Suprapubic skin (tissue), 4 donors: ENCODE measurements around the gene CTNNA3. TPM values are rescaled to one million over a fixed set of nuclear protein-coding genes. Genes with fewer than 3 reads are reported as not detected.

ENCODE experiments used
- DNase-seq, 2 donors: peaks; one replicate each; pipeline ENCODE4 v3.0.0-alpha.2; 2019; ENCODE audit warnings: low spot score in 2 of 2
- H3K27ac ChIP-seq: fragments of 200-600 bp; sonication (generic); one replicate; pipeline ENCODE4 v1.5.1; 2019
- H3K27me3 ChIP-seq: fragments of 200-600 bp; sonication (generic); one replicate; pipeline ENCODE4 v1.5.1; 2019
- H3K36me3 ChIP-seq: fragments of 200-600 bp; sonication (generic); one replicate; pipeline ENCODE4 v1.5.1; 2019
- H3K4me1 ChIP-seq: fragments of 200-600 bp; sonication (generic); one replicate; pipeline ENCODE4 v1.5.1; 2019
- H3K4me3 ChIP-seq: fragments of 200-600 bp; sonication (generic); one replicate; pipeline ENCODE4 v1.5.1; 2019; ENCODE audit warnings: mild to moderate bottlenecking
- H3K9me3 ChIP-seq: fragments of 200-600 bp; sonication (generic); one replicate; pipeline ENCODE4 v1.5.1; 2019
- EP300 ChIP-seq: sonication (generic); formaldehyde crosslinking; IDR thresholded peaks from one replicate; pipeline ENCODE4 v1.6.1; 2017; ENCODE audit warnings: antibody characterized with exemption
- POLR2A ChIP-seq, 2 donors: fragments of 450-650 bp; IDR thresholded peaks; one replicate each; pipeline ENCODE4 v1.6.1; 2017; ENCODE audit warnings: antibody characterized with exemption in 2 of 2, mild to moderate bottlenecking in 2 of 2, moderate library complexity in 2 of 2
- POLR2AphosphoS5 ChIP-seq, 3 donors: sonication (generic); formaldehyde crosslinking; IDR thresholded peaks; one replicate each; pipeline ENCODE4 v1.6.1; 2017; ENCODE audit warnings: antibody characterized with exemption in 3 of 3
- WGBS: methylation state at CpG from one replicate; pipeline ENCODE4 v1.1.5; 2018; 5-methylcytosine and 5-hydroxymethylcytosine counted together
- total RNA-seq, 4 donors: library from RNA; depleted of rRNA; stranded (reverse); fragments of >200 nt; gene quantifications; one replicate each; pipeline ENCODE4 v1.1.0, GENCODE V29; 2016
- TF ChIP-seq, protein P1 (sequence below), 2 donors: fragments of 200-600 bp in 1 of 2; fragments of 450-650 bp in 1 of 2; sonication (generic) in 1 of 2; IDR thresholded peaks; one replicate each; pipeline ENCODE4 v1.5.1; 2016 to 2019; ENCODE audit warnings: antibody characterized with exemption in 2 of 2, mild to moderate bottlenecking in 1 of 2, moderate library complexity in 1 of 2

Gene CTNNA3
- total RNA-seq, 4 donors from 2014 or later = 0.08 to 0.29 (median 0.21) TPM

DNA sequence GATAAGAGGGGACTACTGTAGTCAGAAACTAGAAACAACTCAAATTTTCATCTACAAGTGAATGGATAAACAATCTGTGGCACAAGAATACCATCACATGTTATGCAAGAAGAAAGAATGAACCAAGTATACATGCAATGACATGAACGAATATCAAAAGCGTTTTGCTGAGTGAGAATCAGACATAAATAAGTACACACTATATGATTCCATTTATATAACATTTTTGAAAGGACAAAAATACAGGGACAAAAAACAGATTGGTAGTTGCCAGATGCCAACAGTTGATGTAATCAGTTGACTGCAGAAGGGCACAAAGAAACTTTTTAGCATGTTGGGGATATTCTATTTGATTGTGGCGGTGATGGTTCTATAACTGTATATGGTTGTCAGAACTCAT lies 33.6 kb downstream of the CTNNA3 start:
- no peaks in the 10 kb centered on the region for H3K9me3 ChIP-seq
- H3K4me1 ChIP-seq = no peaks in the 10 kb centered on the region
- H3K4me3 ChIP-seq = no peak overlapping the region
- no peak for TF ChIP-seq POLR2A (IDR thresholded peaks at IDR 0.05)
- no peak for TF ChIP-seq EP300
- TF ChIP-seq, protein P1, sequence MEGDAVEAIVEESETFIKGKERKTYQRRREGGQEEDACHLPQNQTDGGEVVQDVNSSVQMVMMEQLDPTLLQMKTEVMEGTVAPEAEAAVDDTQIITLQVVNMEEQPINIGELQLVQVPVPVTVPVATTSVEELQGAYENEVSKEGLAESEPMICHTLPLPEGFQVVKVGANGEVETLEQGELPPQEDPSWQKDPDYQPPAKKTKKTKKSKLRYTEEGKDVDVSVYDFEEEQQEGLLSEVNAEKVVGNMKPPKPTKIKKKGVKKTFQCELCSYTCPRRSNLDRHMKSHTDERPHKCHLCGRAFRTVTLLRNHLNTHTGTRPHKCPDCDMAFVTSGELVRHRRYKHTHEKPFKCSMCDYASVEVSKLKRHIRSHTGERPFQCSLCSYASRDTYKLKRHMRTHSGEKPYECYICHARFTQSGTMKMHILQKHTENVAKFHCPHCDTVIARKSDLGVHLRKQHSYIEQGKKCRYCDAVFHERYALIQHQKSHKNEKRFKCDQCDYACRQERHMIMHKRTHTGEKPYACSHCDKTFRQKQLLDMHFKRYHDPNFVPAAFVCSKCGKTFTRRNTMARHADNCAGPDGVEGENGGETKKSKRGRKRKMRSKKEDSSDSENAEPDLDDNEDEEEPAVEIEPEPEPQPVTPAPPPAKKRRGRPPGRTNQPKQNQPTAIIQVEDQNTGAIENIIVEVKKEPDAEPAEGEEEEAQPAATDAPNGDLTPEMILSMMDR (IDR thresholded peaks at IDR 0.05) = no peak
- TF ChIP-seq POLR2AphosphoS5 (IDR thresholded peaks at IDR 0.05) = no peak
- WGBS = 68% methylated on average over 3 of the region's 3 CpGs
- no peaks in the 10 kb centered on the region for H3K27me3 ChIP-seq
- DNase-seq = no peak
- no peak overlapping the region for H3K27ac ChIP-seq
- no peaks in the 10 kb centered on the region for H3K36me3 ChIP-seq

DNA sequence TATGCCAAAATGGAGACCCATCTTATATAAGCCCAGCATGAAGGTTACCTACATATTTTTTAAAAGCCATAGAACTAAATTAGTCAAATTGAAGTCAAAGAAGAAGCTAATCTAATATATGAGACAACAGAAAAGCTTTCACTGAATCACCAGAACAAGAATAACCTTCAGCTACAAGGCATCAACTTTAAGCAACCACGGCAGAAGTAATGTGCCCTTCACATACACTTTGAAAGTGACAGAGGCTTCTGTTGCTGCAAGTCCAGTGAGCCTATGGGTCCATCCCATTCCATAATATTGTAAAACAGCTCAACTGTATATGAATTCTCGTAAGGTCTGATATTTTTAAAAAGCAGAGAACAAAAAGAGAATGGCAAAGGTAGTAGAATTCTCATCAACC lies 36.5 kb downstream of the CTNNA3 start:
- Histone ChIP-seq H3K4me3 (no peak overlapping the region), H3K27ac (no peak overlapping the region), H3K36me3 (no peaks in the 10 kb centered on the region), H3K27me3 (no peaks in the 10 kb centered on the region), H3K9me3 (no peaks in the 10 kb centered on the region), H3K4me1 (no peaks in the 10 kb centered on the region)
- 74% methylated on average over 2 of the region's 2 CpGs for WGBS
- DNase-seq = no peak
- TF ChIP-seq, protein P1 (IDR thresholded peaks at IDR 0.05) = no peak
- TF ChIP-seq POLR2A (IDR thresholded peaks at IDR 0.05) (no peak), EP300 (no peak), POLR2AphosphoS5 (IDR thresholded peaks at IDR 0.05) (no peak)

GRCh38 chr10:67657775-67658174 lies 38.2 kb downstream of the CTNNA3 start:
- Histone ChIP-seq H3K27ac (no peak overlapping the region), H3K36me3 (no peaks in the 10 kb centered on the region), H3K4me3 (no peak overlapping the region), H3K4me1 (no peaks in the 10 kb centered on the region), H3K9me3 (no peaks in the 10 kb centered on the region), H3K27me3 (no peaks in the 10 kb centered on the region)
- TF ChIP-seq, protein P1 (IDR thresholded peaks at IDR 0.05) = no peak
- TF ChIP-seq EP300 (no peak), POLR2AphosphoS5 (IDR thresholded peaks at IDR 0.05) (no peak), POLR2A (IDR thresholded peaks at IDR 0.05) (no peak)
- WGBS = 72% methylated on average over 4 of the region's 4 CpGs
- DNase-seq = no peak

DNA sequence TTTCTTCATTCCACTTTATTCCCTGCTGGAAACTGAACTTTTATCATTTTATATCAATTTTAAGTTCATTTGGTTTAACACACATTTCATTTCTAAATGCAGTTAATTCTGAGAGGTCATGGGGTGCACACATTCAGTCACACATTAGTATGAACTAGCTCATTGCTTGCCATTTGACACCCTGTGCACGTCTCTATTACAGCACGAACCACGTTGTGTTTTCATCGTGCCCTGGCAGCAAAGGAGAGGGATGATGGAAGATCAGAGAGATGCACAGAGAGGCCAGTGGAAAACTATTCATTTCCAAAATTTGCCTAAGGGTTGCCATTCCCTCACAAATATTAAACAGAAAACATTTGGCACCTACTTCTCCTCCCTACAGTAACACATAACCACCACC lies 45.4 kb downstream of the CTNNA3 start:
- WGBS = 66% methylated on average over 4 of the region's 4 CpGs
- no peaks in the 10 kb centered on the region for H3K4me1 ChIP-seq
- H3K9me3 ChIP-seq = no peaks in the 10 kb centered on the region
- DNase-seq = no peak
- no peak overlapping the region for H3K4me3 ChIP-seq
- no peaks in the 10 kb centered on the region for H3K27me3 ChIP-seq
- H3K27ac ChIP-seq = no peak overlapping the region
- TF ChIP-seq, protein P1 (IDR thresholded peaks at IDR 0.05) = no peak
- TF ChIP-seq POLR2AphosphoS5 (IDR thresholded peaks at IDR 0.05) (no peak), POLR2A (IDR thresholded peaks at IDR 0.05) (no peak), EP300 (no peak)
- no peaks in the 10 kb centered on the region for H3K36me3 ChIP-seq

DNA sequence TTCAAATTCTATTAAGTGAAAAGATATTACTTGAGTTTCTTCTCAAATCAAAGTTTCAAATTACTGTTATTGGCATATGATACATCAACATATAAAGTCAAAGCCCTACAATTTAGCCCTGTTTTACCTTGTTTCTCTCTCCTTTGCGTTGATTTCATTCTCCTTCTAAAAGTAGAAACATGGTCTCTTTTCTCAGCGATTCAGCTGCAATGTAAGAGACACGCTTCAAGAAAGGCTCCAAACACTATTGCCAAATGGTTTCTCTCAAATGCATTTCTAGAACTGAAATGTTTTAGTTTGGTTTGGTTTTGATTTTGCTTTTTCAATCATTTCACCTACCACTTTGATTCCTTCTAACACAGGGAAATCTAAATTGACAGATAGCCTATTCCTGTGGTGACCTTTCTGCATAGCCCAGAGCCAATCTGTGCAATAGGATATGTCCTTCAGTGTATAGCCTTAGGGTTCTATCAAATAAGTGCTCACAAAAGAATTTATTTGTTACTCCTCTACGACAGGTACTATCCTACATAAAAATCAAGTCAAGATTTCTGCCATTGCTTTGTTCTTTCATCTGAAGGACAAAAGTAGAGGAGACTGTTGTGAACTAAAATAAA lies 47.3 kb downstream of the CTNNA3 start:
- no peaks in the 10 kb centered on the region for H3K9me3 ChIP-seq
- TF ChIP-seq EP300 = no peak
- TF ChIP-seq, protein P1 (IDR thresholded peaks at IDR 0.05) = no peak
- no peak for TF ChIP-seq POLR2A (IDR thresholded peaks at IDR 0.05)
- no peak for TF ChIP-seq POLR2AphosphoS5 (IDR thresholded peaks at IDR 0.05)
- no peak overlapping the region for H3K27ac ChIP-seq
- no peaks in the 10 kb centered on the region for H3K4me1 ChIP-seq
- no peak for DNase-seq
- H3K36me3 ChIP-seq = no peaks in the 10 kb centered on the region
- H3K4me3 ChIP-seq = no peak overlapping the region
- H3K27me3 ChIP-seq = no peaks in the 10 kb centered on the region
- WGBS = 87% methylated on average over 4 of the region's 4 CpGs
